GM06990 (cell line): ENCODE results near the gene AP4S1.
"Not testable (repeated sequence)": the region's sequence is repeated elsewhere in the genome, so short reads cannot be mapped to it uniquely, and the experiment has no call there.

Source experiments
- DNase-seq: peaks from one replicate; pipeline ENCODE4 v3.0.0-alpha.2; 2011; ENCODE audit not compliant: insufficient read length; ENCODE audit errors: extremely low read depth
- H3K27me3 ChIP-seq: replicated peaks from 2 replicates; pipeline ENCODE4 v1.6.0; 2011; ENCODE audit warnings: low read length; ENCODE audit not compliant: control insufficient read depth, insufficient read depth
- H3K36me3 ChIP-seq: 2 replicates; pipeline ENCODE4 v1.5.1; 2011; ENCODE audit warnings: low read length; ENCODE audit not compliant: control insufficient read depth, insufficient read depth
- H3K4me3 ChIP-seq: replicated peaks from 2 replicates; pipeline ENCODE4 v1.5.1; 2011; ENCODE audit warnings: low read depth, mild to moderate bottlenecking, control low read depth, low read length
- CTCF ChIP-seq: IDR thresholded peaks from 2 replicates; pipeline ENCODE4 v1.5.1; 2011; ENCODE audit warnings: low read length, control low read depth, mild to moderate bottlenecking, inconsistent platforms; ENCODE audit not compliant: insufficient read depth, poor library complexity, severe bottlenecking

The AP4S1 gene

DNA sequence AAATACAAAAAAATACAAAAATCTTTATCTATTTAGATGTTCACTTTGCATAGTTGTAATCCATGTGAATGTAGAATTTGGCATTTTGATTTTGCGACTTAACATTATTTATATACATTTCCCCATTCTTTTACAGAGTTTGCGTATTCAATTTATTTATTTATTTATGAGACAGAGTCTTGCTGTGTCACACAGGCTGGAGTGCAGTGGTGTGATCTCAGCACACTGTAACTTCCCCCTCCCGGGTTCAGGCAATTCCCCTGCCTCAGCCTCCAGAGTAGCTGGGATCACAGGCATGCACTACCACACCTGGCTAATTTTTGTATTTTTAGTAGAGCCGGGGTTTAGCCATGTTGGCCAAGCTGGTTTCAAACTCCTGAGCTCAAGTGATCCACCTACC lies 26.1 kb downstream of the AP4S1 start:
- DNase-seq, result no peak
- H3K27me3 ChIP-seq, result no peaks in the 10 kb centered on the region
- H3K4me3 ChIP-seq, result no peak overlapping the region
- no peak for TF ChIP-seq CTCF
- H3K36me3 ChIP-seq, result no peaks in the 10 kb centered on the region

DNA sequence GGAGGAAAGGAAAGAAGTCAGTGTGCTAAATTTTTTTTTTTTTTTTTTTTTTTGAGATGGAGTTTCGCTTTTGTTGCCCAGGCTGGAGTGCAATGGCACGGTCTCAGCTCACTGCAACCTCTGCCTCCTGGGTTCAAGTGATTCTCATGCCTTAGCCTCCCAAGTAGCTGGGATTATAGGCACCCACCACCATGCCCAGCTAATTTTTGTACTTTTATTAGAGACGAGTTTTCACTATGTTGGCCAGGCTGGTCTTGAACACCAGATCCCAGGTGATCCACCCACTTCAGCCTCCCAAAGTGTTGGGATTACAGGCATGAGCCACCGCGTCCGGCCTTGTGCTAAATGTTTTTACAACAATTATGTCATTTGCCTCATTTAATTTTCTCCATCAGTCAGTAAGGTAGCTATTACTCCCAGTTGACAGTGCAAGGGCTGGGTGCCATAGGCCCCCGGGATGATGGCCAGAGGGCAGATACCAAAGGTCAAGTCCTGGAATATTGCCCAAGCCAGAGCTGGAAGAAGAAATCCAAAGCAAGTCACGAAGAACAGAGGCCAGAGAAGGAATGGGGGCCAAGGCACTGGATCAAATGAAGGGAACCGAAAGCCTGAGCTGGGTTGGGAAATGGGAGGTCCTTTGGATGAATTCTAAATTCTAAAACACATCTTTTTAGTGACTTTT lies 27.6 kb downstream of the AP4S1 start:
- not testable (repeated sequence) for H3K27me3 ChIP-seq, DNase-seq, H3K36me3 ChIP-seq, H3K4me3 ChIP-seq

DNA sequence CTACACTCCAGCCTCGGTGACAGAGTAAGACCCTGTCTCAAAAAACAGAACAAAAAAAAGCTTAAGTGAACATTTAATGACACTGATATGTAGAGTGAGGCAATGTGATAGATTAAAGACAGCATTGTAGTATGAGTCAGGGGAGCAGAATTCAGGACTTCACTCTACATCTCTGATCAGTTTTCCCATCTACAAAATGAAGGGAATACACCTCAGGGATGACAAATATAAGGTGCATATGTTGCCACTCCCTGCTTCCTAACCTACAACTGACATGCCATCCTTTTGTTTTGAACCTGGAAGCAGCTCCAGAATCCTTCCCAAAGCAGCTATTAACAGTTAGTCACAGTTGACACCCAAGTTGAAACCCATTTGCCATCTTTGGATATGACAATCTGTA lies 31.6 kb downstream of the AP4S1 start:
- no peak for TF ChIP-seq CTCF
- H3K36me3 ChIP-seq, result no peaks in the 10 kb centered on the region
- no peak for DNase-seq
- H3K27me3 ChIP-seq, result no peaks in the 10 kb centered on the region
- H3K4me3 ChIP-seq, result no peak overlapping the region

DNA sequence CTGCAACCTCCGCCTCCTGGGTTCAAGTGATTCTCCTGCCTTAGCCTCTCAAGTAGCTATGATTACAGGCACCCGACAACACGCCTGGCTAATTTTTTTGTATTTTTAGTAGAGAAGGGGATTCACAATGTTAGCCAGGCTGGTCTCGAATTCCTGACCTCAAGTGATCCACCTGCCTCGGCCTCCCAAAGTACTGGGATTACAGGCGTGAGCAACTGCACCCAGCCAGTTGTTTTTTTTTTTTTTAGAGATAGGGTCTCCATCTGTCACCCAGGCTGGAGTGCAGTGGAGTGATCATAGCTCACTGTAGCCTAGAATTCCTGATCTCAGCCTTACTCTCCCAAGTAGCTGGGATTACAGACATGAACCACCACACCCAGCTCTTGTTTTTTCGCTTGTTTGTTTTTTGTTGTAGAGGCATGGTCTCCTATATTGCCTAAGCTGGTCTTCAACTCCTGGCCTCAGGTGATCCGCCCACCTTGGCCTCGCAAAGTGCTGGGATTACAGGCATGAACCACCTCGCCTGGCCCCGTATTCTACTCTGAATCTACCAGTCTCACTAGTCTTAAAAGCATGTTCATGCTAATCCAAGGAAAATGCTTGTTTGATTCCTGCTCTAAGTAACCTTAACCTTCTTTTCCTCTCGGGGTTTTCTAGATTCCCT lies 32.4 kb downstream of the AP4S1 start:
- no peaks in the 10 kb centered on the region for H3K27me3 ChIP-seq
- no peak for TF ChIP-seq CTCF
- no peak for DNase-seq
- H3K36me3 ChIP-seq, result no peaks in the 10 kb centered on the region
- H3K4me3 ChIP-seq, result no peak overlapping the region

- no peaks in the 10 kb centered on the region for H3K36me3 ChIP-seq
- H3K4me3 ChIP-seq, result no peak overlapping the region
- DNase-seq, result no peak
- no peak for TF ChIP-seq CTCF
- no peaks in the 10 kb centered on the region for H3K27me3 ChIP-seq
Observed at GRCh38 chr14:31059152-31059924, 33.9 kb downstream of the AP4S1 start.

GRCh38 chr14:31060253-31060875 lies 34.9 kb downstream of the AP4S1 start:
- H3K27me3 ChIP-seq, result no peaks in the 10 kb centered on the region
- DNase-seq, result no peak
- no peak for TF ChIP-seq CTCF

GRCh38 chr14:31062908-31063307 lies 37.5 kb downstream of the AP4S1 start:
- not testable (repeated sequence) for DNase-seq, H3K36me3 ChIP-seq, H3K4me3 ChIP-seq, H3K27me3 ChIP-seq

More at GRCh38 chr14:31060253-31060875, 34.9 kb downstream of the AP4S1 start:
- Histone ChIP-seq H3K4me3 (no peak overlapping the region), H3K36me3 (no peaks in the 10 kb centered on the region)
